ENCODE data around the gene SH3BGR. TPM values are rescaled to one million over a fixed set of nuclear protein-coding genes. Genes with fewer than 3 reads are reported as not detected.
"Not testable (repeated sequence)": the region's sequence is repeated elsewhere in the genome, so short reads cannot be mapped to it uniquely, and the experiment has no call there.

The SH3BGR gene
- 100 to 1,000 TPM; 102 to 237 (median 191) TPM for polyA plus RNA-seq (ENCODE audit: insufficient read length in 10 of 10)
- long read RNA-seq, donor 1, transcript SH3BGR-201 (7 exons, 1,251 nt): major isoform, 55 of 204 reads
- long read RNA-seq, donor 1, partial matches to known transcripts: 146 of 204 reads
- long read RNA-seq, donor 1, other reads (novel, unspliced or antisense): 0 of 204 reads
- long read RNA-seq, donor 2, transcript SH3BGR-201 (7 exons, 1,251 nt): major isoform, 50 of 146 reads
- long read RNA-seq, donor 2, transcript SH3BGR-208 (6 exons, 865 nt): minor isoform, 7 of 146 reads
- long read RNA-seq, donor 2, partial matches to known transcripts: 89 of 146 reads
- long read RNA-seq, donor 2, other reads (novel, unspliced or antisense): 0 of 146 reads
- long read RNA-seq, donor 3: 0 reads
- long read RNA-seq, donor 4, transcript SH3BGR-201 (7 exons, 1,251 nt): major isoform, 32 of 100 reads
- long read RNA-seq, donor 4, partial matches to known transcripts: 68 of 100 reads
- long read RNA-seq, donor 4, other reads (novel, unspliced or antisense): 0 of 100 reads
- long read RNA-seq, donor 5, transcript SH3BGR-201 (7 exons, 1,251 nt): major isoform, 29 of 101 reads
- long read RNA-seq, donor 5, transcript SH3BGR-208 (6 exons, 865 nt): minor isoform, 5 of 101 reads
- long read RNA-seq, donor 5, partial matches to known transcripts: 67 of 101 reads
- long read RNA-seq, donor 5, other reads (novel, unspliced or antisense): 0 of 101 reads
- long read RNA-seq, donor 6, transcript SH3BGR-208 (6 exons, 865 nt): minor isoform, 9 of 108 reads
- long read RNA-seq, donor 6, transcript SH3BGR-201 (7 exons, 1,251 nt): major isoform, 44 of 108 reads
- long read RNA-seq, donor 6, partial matches to known transcripts: 54 of 108 reads
- long read RNA-seq, donor 6, other reads (novel, unspliced or antisense): 0 of 108 reads
- long read RNA-seq, donor 7, transcript SH3BGR-201 (7 exons, 1,251 nt): major isoform, 27 of 98 reads
- long read RNA-seq, donor 7, partial matches to known transcripts: 71 of 98 reads
- long read RNA-seq, donor 7, other reads (novel, unspliced or antisense): 0 of 98 reads
- long read RNA-seq, donor 8, transcript SH3BGR-201 (7 exons, 1,251 nt): major isoform, 19 of 34 reads
- long read RNA-seq, donor 8, partial matches to known transcripts: 13 of 34 reads
- long read RNA-seq, donor 8, other reads (novel, unspliced or antisense): 0 of 34 reads
- long read RNA-seq, donor 9, partial matches to known transcripts: 0 of 4 reads
- long read RNA-seq, donor 9, other reads (novel, unspliced or antisense): 0 of 4 reads

DNA sequence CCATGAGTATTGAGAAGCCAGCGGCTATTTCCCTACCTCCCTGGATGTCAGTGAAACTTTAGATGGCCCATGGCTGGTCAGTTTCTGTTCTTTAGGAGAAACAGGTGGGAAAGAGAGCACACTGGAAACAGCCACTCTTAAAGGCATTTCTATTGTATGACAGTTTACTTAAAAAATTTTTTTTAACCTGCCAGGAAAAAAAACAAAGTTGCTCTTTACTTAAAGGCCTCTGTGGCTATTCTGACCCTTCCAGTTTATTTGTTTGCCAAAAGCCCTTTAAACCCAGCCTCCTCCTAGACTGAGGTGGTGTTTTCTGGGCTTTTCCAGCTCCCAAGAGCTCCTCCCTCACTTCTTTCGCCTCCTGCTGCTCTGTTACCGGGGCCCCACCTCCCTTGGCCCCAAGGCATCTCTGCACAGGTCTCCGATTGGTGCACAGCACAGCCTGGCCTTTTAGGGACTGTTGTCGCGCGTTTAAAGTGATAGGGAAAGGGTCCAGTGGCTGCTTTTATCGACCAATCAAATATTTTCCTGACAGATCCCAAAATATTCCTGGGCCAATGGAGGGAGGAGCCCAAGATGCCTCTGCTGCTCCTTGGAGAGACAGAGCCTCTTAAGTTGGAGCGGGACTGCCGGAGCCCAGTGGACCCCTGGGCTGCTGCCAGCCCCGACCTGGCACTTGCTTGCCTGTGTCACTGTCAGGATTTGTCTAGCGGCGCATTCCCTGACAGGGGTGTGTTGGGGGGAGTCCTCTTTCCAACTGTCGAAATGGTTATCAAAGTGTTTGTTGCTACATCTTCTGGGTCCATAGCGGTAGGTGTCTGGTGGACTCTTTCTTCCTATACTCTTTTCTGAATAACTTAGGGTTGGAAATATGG, at the start of gene SH3BGR:
Gene SH3BGR (plus strand): TSS at position 639 of the 875 bp plus-strand sequence. CDS start 127 bp downstream, at position 766.
- DNase-seq: peak; percentile 56 to 79 (median 67)

DNA sequence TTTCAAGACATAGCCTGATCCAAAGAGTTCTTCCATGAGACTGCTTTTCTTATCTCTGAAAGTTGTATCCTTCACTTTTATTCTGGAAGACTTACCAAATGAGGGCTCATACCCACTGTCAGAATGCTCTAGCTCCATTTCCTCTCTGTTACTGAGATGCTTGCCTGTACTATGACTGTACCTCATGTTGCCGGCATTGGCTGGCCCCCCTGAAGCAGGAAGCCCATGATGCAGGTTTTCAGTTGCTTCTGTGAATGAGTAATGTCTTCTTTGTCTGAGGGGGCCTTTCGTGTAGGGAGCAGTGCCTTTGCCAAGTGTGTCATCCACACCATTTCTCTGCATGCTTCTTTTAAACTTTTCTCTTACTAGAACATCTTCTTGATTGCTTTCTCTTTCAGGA, 45.7 kb upstream of the SH3BGR start:
- DNase-seq: no peak

DNA sequence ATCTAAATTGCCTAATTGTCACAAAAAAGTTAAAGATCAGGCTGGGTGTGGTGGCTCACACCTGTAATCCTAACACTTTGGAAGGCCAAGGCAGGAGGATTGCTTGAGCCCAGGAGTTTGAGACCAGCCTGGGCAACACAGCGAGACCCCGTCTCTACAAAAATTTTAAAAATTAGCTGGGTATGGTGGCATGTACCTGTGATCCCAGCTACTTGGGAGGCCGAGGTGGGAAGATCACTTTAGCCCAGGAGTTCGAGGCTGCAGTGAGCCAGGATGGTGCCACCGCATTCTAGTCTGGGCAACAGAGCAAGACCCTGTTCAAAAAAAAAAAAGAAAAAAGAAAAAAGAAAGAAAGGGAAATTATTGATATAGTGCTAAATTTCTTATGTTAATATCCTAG, 32.6 kb upstream of the SH3BGR start:
- DNase-seq: not testable (repeated sequence)

DNA sequence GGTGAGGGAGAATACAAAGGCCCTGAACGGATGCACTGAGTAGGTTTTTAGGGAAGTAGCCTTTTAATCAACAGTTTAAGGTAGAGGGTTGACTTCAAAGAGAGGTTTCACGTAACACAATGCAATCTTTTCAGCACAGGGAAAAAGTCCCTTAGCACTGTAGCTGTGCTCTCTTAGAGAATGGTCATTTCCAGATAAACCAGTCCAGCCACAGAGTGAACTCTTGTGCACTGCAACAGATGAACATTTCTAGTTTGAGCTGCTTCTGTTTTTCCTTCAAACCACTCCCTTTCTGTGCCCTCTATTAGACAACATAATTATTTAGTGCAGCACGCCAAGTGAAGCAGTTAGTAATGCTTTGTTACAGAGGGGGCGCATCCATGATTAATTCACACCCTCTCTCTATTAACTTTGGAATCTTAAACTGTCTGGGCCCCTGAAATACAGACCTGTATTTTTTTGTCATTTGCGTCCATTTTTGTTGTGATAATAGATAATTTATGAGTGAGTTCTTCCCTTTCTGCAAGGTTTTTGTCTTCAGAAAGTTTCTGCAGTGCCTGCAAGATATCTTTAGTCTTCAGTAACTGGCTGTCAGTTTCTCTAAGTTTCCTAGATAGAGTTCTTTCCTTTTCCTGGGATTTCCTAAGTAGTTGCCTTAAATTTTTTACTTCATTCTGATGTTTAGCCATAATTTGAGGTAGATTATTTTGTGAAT, 29.1 kb upstream of the SH3BGR start:
- no peak for DNase-seq

DNA sequence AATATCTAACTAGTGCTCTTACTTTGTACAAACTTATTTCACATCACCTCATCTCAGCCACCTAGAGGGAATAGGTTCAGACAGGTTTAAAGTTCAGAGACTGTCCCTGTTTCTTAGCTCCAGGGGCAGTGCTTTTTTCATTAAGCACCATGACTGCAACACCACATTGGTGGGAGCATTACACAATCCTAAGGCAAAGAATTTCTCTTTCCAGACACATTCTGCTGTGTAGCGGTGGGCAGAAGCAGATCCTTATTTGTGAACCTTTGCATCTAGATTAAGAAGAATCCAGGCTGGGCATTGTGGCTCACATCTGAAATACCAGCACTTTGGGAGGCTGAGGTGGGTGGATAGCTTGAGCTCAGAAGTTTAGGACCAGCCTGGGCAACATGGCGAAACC, 22.3 kb upstream of the SH3BGR start:
- DNase-seq: no peak

DNA sequence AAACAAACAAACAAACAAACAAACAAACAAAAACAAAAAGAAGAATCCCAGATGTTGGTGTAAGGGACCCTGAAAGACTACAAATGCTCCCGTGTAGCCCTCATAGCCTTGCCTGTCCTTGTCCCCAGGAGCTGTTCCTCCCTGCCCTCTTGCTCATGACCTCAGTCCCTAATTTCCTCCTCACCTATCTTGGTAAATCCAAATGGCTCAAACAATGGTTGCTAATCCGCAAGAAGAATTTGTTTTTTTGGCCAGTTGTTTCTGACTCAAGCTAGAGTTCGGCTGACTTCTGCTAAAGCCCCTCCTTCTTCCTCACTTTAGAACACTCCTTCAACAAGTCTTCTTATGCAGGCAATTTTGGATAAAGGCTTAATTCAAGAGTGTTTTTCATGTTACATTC, 21.8 kb upstream of the SH3BGR start:
- DNase-seq: no peak

DNA sequence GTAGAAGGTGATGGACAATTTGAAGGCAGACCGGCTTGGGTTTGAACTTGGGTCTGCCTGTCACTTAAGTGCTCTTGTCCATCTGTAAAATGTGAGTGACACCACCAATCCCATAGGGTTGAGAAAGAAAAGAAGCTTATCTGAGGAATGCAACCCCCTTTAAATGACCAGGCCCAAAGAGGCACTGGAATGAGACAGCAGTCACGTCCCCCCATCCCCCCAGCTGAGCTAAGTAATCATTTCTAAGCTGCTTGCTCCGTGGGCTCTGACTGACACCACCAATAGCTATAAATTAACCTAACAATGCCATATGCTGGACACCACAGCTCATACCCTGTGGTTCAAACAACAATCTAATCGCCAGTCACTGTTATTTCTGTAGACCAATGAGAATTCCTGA, 21.3 kb upstream of the SH3BGR start:
- no peak for DNase-seq

DNA sequence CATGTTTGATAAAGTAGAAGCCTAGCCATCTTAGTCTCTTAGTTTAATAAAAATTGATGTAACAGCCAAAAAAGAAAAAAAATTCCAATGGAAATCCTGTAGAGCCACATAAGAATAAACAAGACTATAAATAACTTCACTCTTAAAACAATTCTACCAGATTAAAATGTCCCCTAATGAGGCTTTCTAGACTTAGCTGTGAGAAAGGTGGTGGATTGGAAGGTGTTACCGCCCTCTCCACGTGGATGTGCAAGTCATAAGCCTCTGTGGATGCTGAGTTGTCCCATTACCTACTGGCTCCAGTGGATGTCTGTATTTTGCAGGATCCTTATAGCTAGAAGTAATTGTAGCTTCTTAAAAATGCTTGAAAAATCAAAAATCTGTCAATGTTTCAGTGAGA, 20.8 kb upstream of the SH3BGR start:
- DNase-seq: no peak

DNA sequence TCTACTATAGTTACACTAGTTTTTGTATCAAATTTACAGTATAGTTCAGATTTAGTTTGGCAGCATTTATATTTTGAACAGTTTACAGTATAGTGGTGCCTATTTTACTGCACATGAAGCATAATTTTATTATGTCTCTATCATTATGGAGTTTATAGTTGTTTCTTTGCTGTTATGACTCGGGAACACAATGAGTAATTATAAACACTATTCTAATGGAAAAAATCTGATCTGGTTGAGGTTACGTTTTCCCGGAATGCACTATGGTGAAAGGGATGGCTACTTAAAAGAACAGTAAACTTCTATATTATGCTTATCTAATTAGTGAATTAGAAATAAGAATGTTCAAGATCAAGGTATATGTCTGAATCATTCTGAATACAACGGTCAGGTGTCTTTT, 16.8 kb upstream of the SH3BGR start:
- DNase-seq: no peak

DNA sequence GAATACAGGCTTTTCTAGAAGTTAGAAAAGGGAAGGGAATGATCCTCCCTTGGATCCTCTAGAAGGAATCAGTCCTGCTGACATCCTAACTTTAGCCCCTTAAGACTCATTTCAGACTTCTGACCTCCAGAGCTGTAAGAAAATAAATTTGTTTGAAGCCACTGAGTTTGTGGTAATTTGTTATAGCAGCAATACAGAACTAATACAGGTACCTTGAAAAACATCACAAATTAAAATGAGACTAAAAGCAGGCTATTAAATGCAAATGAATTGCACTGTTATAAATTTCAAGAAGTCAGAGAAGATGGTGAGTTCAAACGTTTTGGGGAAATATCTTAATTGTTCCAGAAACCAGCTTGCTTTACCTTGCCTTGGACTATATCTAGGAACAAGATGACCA, 12.5 kb upstream of the SH3BGR start:
- DNase-seq: no peak

DNA sequence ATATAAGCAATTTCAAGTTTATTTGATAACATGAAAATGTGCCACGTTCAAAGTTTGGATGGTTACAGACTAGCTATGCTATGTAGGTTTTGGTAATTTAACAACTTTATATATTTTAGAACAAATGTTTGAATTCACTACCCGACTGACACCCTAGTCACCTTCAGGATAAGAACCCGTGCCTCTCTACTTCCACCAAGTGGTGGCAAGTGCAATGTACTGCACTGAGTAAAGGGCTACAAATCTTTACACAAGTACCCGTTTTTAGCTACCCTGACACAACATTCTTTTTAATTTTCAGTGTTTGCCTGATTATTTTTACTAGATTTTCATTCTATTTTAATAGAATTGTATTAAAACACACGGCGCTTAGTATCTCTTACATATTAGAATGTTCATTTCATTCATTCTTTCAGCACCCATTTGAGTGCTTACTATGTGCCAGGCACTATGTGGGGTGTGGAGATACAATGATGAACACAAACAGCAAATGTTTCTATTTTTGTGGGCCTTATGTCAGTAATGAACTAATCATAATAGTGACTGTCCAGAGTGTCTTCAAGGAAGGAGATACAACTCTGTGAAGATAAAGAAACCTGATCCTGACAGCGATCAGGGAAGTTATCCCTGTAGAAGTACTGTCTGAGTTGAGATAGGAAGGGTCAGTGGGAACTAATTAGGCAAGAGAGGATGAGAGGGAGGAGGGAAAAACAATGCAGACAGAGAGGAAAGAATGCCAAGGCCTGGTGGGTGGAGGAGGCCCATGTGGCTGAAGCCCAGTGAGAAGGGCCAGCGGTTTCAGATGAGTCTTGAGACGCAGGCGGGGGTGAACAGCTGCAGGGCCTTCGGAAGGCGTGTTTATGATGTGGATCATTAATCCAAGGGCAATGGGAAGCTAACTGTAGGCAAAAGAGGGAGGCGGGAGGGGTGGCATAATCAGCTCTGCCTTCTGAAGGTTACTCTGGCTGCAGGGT, 10.0 kb upstream of the SH3BGR start:
- DNase-seq: peak in 1 of 3 donors; percentile 31

DNA sequence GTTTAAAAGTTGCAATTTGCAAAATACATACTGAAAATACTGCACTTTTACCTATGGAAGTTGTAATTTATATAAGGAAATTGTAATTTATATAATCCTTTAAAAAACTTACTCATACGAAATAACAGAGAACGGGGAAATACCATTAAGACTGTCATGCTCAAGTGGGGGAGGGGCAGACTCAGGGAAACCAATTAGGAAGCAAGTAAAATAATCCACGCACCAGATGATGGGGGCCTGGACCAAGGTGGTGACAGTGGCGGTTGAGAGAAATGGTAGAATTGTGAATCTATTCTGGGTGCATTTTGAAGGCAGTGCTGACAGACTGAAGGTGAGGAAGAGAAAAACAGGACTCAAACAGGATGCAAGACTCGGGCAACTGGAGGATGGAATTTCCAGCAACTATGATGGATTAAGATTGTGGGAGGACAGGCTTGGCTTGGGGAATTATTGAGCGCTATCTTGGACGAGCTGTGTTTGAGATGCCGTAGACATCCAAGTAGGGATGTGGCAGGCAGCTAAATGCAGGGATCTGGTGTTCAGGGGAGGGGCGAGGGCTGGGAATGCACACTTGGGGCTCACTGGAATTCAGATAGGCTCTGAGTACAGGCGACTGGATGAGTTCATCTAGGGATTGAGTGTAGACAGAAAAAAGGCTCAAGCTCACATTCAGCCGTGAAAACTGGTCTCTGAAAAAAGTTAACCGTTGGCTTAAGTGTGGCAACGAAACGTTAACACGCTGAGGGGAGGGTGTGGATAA, 7.2 kb upstream of the SH3BGR start:
- peak in 2 of 3 donors; percentile 49 to 73 for DNase-seq

DNA sequence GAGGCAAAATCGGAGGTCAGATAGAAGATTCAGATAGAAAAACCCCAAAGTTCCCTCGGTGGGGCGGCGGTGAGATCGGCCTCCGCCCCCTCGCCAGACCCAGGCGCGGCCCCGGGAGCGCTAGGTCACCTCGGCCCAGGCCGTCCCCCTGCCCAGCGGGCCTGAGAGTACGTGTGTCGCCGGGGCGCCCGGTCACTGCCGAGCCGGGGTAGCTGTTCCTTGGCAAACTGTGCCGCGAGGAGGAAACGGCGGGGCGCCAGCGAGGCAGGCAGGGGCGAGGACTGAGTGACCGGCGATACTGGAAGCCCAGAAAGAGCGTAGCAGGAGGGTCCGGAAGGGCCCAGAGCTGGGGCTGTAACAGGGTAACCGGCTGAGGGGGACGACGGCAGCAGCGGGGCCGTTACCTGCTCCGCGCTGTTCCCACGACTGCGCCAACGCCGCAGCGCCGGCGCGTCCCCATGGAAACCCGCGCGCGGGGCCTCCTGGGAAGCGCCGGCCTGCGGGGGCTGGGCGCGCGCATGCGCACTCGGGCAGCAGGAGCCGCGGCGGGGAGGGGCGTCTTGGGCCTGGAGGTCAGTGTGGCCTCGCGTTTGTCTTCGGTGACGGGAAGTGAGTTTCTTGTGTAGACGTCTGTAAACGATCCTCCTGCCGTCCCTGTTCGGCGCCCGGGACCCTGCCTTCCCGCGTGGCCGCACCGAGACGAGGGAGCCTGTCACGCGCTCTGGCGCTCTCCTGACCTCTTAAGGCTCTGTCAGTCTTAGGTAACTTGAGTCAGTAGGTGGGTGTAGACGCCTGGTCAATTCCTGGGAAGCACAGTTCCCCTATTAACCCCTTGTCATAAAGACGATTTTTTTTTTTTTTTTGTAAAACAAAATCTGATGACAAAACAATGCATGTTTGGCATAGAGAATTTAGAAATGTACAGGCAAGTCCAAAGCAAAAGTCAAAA, 6.2 kb upstream of the SH3BGR start, which contains the start of gene LCA5L:
Gene LCA5L (minus strand): TSS at position 458 of the 949 bp plus-strand sequence. CDS start 17,285 bp downstream, outside the sequence.
- peak; percentile 91 to 97 (median 95) for DNase-seq

DNA sequence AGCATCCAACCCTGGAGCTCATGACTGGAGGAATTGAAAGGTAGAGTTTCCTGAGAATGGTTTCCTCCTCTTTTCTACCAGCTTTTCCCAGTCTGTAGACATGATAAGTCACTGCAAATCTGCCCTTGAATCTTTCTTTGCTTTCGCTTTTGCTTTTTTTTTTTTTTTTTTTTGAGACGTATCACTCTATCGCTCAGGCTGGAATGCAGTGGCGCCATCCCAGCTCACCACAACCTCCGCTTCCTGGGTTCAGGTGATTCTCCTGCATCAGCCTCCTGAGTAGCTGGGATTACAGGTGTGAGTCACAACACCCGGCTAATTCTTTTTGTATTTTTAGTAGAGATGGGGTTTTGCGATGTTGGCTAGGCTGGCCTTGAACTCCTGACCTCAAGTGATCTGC, 4.5 kb upstream of the SH3BGR start:
- DNase-seq: no peak

DNA sequence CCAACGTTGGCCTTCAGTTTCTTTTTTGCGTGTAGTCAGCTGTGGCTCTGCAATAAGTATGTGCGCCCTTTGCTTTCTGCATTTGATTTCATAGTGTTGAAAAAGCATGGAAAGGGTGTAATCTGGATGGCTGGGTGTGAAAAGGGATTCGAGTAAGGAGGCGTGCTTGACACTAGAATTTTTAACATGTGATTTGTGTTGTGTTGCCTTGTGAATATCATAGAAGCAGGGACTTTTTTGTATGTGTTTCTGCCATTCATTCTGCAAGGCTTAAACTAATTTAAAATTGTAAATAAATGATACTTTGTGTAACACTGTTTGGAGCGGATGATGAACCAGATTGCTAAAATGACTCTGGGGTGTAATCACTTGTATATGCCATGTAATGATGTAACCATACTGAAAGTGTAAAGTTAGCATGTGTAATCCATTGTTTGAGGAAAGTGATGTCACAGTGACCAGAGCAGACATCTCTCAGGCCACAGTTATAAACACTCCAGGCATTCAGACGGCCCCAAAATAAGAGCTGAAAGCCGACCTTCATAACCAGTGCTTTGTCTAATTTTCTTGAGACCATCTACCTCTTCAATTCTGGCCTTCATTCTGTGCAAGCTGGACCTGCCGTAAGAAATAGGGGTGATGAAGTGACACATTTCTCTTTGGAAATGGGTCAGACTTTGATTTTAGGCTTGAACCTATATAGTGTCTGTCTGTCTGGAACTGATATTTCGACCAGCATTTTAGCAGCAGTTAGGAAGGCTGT, 618 bp downstream of the SH3BGR start:
- DNase-seq: peak; percentile 57 to 75 (median 74)

DNA sequence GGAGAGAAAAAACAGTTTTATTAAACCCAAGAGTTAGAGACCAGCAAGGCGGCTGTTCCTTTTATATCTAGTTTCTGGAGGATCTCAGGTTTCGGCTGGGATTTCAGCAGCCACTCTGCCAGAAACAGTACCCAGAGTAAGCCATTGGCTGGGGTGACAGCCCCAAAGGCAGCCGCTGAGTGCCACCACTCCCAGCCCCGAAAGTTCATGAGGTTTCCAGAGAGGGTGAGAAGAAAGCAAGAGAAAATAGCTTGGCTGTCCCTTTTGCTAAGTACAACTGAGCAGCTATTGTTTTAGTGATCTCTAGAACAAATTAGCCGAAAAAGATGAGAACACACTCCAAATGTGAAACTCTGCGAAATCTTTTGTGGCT, 1.2 kb downstream of the SH3BGR start:
- peak in 1 of 3 donors; percentile 37 for DNase-seq
